ENCODE results near the gene FAM168B. TPM values are rescaled to one million over a fixed set of nuclear protein-coding genes. Genes with fewer than 3 reads are reported as not detected.

The FAM168B gene
- total and polyA plus RNA-seq, 2 of the 13 experiments (the other 11 are each of a cell fraction or from before 2014, with no cell fraction given), result 64.5 to 113 TPM

DNA sequence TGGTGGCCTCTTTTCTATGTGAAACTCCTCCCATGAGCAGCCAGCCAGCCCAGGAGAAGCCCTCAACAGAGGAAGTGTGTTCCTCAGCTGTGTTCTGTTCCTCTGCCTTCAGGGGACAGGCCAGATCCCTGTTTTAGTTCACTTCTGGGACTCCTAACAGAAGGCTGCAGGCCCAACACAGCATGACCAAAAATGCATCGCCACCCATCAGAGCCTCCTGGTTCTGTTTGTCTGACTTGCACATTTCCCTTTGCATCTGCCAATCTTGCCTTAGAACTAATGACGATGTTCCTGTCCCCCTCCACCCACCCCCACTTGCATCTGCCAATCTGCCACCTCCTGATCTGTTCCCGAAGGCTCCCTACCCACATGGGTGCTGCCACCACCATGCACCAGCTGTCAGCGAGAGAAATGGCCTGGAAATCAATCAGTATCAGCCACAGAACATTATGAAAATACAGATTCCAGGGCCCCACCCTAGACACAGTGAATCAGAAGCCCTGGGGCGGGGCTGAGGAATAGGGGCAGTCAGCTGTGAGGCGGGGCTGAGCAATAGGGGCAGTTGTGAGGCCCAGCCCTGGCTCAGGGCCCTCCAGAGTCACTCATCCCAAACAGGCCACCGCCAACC lies 51.0 kb downstream of the FAM168B start:
- no peak for DNase-seq (ENCODE audit: low spot score)
- 90% methylated on average over 7 of the region's 7 CpGs for WGBS (ENCODE audit: low lambda C conversion rate)
- CTCF ChIA-PET (ENCODE audit: low intra/inter-chr PET ratio, low total read pairs), result no interaction called here
- no peak overlapping the region for H3K4me3 ChIP-seq (replicated peaks in 1 of 3; ENCODE audit: insufficient read depth in 1 of 3, low read depth in 2 of 3, low read length in 3 of 3)
- FAIRE-seq, result no peak
- H2AFZ ChIP-seq (ENCODE audit: low read length), result no peak overlapping the region
- no peaks in the 10 kb centered on the region for H3K9me3 ChIP-seq (ENCODE audit: low read length)
- no peaks in the 10 kb centered on the region for H3K4me1 ChIP-seq (ENCODE audit: insufficient read depth, low read length)
- peaks cover 6 to 9% of the 10 kb centered on the region in 2 experiments; a peak in 4 of 5 replicates for H3K36me3 ChIP-seq (replicated peaks in 1 of 2; ENCODE audit: control insufficient read depth in 1 of 2, insufficient read depth in 2 of 2, low read length in 2 of 2)
- BruUV-seq (replicated peaks), result no TSS peak
- peaks cover 2 to 4% of the 10 kb centered on the region in 2 experiments; a peak in 4 of 5 replicates for H3K27me3 ChIP-seq (ENCODE audit: control insufficient read depth in 1 of 2, insufficient read depth in 2 of 2, low read length in 2 of 2)
- intact Hi-C loops (cut with micrococcal nuclease; ENCODE audit: unreplicated experiment), result no loop called here
- H3K9ac ChIP-seq (ENCODE audit: insufficient read depth, low read depth, low read length), result no peak overlapping the region
- POLR2A ChIA-PET, result no interaction called here
- in situ Hi-C loops (cut with HindIII; ENCODE audit: extremely low pct_ligation_motif_present, low pct_unique_long_range_greater_than_20kb), result no loop called here
- H3K79me2 ChIP-seq (ENCODE audit: insufficient read depth, low read length), result no peaks in the 10 kb centered on the region
- H3K4me2 ChIP-seq (ENCODE audit: low read depth, low read length), result no peak overlapping the region
- no peak for ATAC-seq
- TF ChIP-seq, protein P1, sequence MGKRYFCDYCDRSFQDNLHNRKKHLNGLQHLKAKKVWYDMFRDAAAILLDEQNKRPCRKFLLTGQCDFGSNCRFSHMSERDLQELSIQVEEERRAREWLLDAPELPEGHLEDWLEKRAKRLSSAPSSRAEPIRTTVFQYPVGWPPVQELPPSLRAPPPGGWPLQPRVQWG (CRISPR knock-in tag; IDR thresholded peaks at IDR 0.05; ENCODE audit: borderline replicate concordance, low read depth), result no peak
- TF ChIP-seq, protein P2, sequence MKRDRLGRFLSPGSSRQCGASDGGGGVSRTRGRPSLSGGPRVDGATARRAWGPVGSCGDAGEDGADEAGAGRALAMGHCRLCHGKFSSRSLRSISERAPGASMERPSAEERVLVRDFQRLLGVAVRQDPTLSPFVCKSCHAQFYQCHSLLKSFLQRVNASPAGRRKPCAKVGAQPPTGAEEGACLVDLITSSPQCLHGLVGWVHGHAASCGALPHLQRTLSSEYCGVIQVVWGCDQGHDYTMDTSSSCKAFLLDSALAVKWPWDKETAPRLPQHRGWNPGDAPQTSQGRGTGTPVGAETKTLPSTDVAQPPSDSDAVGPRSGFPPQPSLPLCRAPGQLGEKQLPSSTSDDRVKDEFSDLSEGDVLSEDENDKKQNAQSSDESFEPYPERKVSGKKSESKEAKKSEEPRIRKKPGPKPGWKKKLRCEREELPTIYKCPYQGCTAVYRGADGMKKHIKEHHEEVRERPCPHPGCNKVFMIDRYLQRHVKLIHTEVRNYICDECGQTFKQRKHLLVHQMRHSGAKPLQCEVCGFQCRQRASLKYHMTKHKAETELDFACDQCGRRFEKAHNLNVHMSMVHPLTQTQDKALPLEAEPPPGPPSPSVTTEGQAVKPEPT (CRISPR knock-in tag; IDR thresholded peaks at IDR 0.05; ENCODE audit: low read depth), result no peak
- TF ChIP-seq ZFP62 (CRISPR knock-in tag; IDR thresholded peaks at IDR 0.05) (no peak), TCF7 (IDR thresholded peaks at IDR 0.05; ENCODE audit: low read depth) (no peak), ZSCAN25 (CRISPR knock-in tag; IDR thresholded peaks at IDR 0.05) (no peak), PTBP1 (IDR thresholded peaks at IDR 0.05; ENCODE audit: low read depth, low read length, poor library complexity, severe bottlenecking) (no peak)
- H3K27ac ChIP-seq (ENCODE audit: extremely low read length, insufficient read depth, low read length), result no peak overlapping the region
- H4K20me1 ChIP-seq (ENCODE audit: insufficient read depth, low read length), result no peaks in the 10 kb centered on the region

Data from HepG2 (cell line).